Endothelial cell of umbilical vein (primary cell): Measurements from ENCODE around the gene QSOX2. TPM values are rescaled to one million over a fixed set of nuclear protein-coding genes. Genes with fewer than 3 reads are reported as not detected.

Experiments
- BruUV-seq: library from RNA; stranded (reverse); fragments of 400-500 nt; replicated peaks from 2 replicates; lab custom pipeline; 2021; lab: Mats Ljungman, UMichigan
- CTCF ChIA-PET: fragments of 300-600, 350-600 bp; sonication (Branson Sonifier 250); formaldehyde crosslinking; loops from one replicate; lab custom pipeline; 2021; ENCODE audit warnings: antibody characterized with exemption, inconsistent platforms; lab: Charles Lee
- POLR2A ChIA-PET: fragments of 300-600, 350-600 bp; sonication (Branson Sonifier 250); formaldehyde crosslinking; loops from one replicate; lab custom pipeline; 2021; ENCODE audit warnings: antibody characterized with exemption, inconsistent platforms; lab: Charles Lee
- DNase-seq: peaks from one replicate; pipeline ENCODE4 v3.0.0-alpha.2; 2011; ENCODE audit warnings: low read depth, low spot score
- FAIRE-seq: peaks from 2 replicates; lab custom pipeline; 2011; peaks lifted over from hg19 to GRCh38; lab: Jason Lieb, UNC
- H2AFZ ChIP-seq: 2 replicates; pipeline ENCODE4 v1.6.0; 2012; ENCODE audit warnings: low read depth, low read length, control low read depth, inconsistent platforms
- H3K27ac ChIP-seq: 2 replicates; pipeline ENCODE4 v1.5.1; 2011; ENCODE audit warnings: low read depth, mild to moderate bottlenecking, control low read depth, low read length, moderate library complexity; ENCODE audit not compliant: insufficient read depth
- H3K27me3 ChIP-seq, 2 experiments: 2 replicates each; pipeline versions ENCODE4 v1.6.0 to v1.6.1; 2011; ENCODE audit warnings: low read length in 2 of 2, mixed read lengths in 1 of 2; ENCODE audit not compliant: control insufficient read depth in 2 of 2, insufficient read depth in 2 of 2
- H3K36me3 ChIP-seq, 2 experiments: 2 replicates in 1 of 2; 3 replicates in 1 of 2; pipeline ENCODE4 v1.5.1; 2011; ENCODE audit warnings: low read length in 2 of 2, mild to moderate bottlenecking in 1 of 2, moderate library complexity in 1 of 2; ENCODE audit not compliant: control insufficient read depth in 2 of 2, insufficient read depth in 2 of 2; ENCODE audit errors: extremely low read depth in 1 of 2
- H3K4me1 ChIP-seq: 3 replicates; pipeline ENCODE4 v1.5.1; 2011; ENCODE audit warnings: mild to moderate bottlenecking, low read length; ENCODE audit not compliant: control insufficient read depth, insufficient read depth; ENCODE audit errors: extremely low read depth
- H3K4me2 ChIP-seq: 2 replicates; pipeline ENCODE4 v1.6.1; 2011; ENCODE audit warnings: low read length, control low read depth, mixed read lengths; ENCODE audit not compliant: insufficient read depth
- H3K4me3 ChIP-seq, 3 experiments: fragments of 200-600 bp in 1 of 3; sonication (generic), shearing (Covaris generic) in 1 of 3; replicated peaks in 1 of 3; 2 replicates each; pipeline ENCODE4 v1.5.1; 2011 to 2016; ENCODE audit warnings: control low read depth in 3 of 3, low read length in 3 of 3, mild to moderate bottlenecking in 2 of 3, inconsistent platforms in 1 of 3, low read depth in 1 of 3, moderate library complexity in 1 of 3; ENCODE audit not compliant: insufficient read depth in 1 of 3
- H3K79me2 ChIP-seq: 2 replicates; pipeline ENCODE4 v1.6.0; 2012; ENCODE audit warnings: low read length, inconsistent platforms; ENCODE audit not compliant: control insufficient read depth, insufficient read depth
- H3K9ac ChIP-seq: replicated peaks from 2 replicates; pipeline ENCODE3; 2011; ENCODE audit warnings: low read length, control low read depth; ENCODE audit not compliant: insufficient read depth; ENCODE audit errors: extremely low read depth
- H3K9me1 ChIP-seq: replicated peaks from 3 replicates; pipeline ENCODE4 v1.6.0; 2011; ENCODE audit warnings: mild to moderate bottlenecking, low read length; ENCODE audit not compliant: control insufficient read depth, insufficient read depth; ENCODE audit errors: extremely low read depth
- H3K9me3 ChIP-seq: replicated peaks from 2 replicates; pipeline ENCODE4 v1.5.1; 2012; ENCODE audit warnings: low read length, inconsistent platforms; ENCODE audit not compliant: control insufficient read depth, insufficient read depth
- H4K20me1 ChIP-seq: replicated peaks from 2 replicates; pipeline ENCODE3; 2011; ENCODE audit warnings: mild to moderate bottlenecking, low read length; ENCODE audit not compliant: control insufficient read depth, insufficient read depth; ENCODE audit errors: extremely low read depth
- CTCF ChIP-seq, 2 donors: IDR thresholded peaks; 1 replicate in 1 of 2; 2 replicates in 1 of 2; pipeline ENCODE4 v1.5.1; 2011; ENCODE audit warnings: low read length in 2 of 2, mild to moderate bottlenecking in 2 of 2, moderate library complexity in 2 of 2, control low read depth in 1 of 2, inconsistent platforms in 1 of 2, low read depth in 1 of 2; ENCODE audit not compliant: insufficient read depth in 1 of 2; ENCODE audit errors: extremely low read depth in 1 of 2
- FOS ChIP-seq: IDR thresholded peaks from 2 replicates; pipeline ENCODE4 v1.6.1; 2011; ENCODE audit warnings: mild to moderate bottlenecking, low read length, moderate library complexity, borderline replicate concordance; ENCODE audit not compliant: insufficient read depth
- GATA2 ChIP-seq: IDR thresholded peaks from 2 replicates; pipeline ENCODE4 v1.7.0; 2011; ENCODE audit warnings: low read depth, mild to moderate bottlenecking, moderate library complexity, mixed read lengths, low read length; ENCODE audit not compliant: insufficient read length, insufficient read depth
- MAX ChIP-seq: IDR thresholded peaks from 2 replicates; pipeline ENCODE4 v1.6.1; 2011; ENCODE audit not compliant: insufficient read depth, insufficient read length
- MYC ChIP-seq: IDR thresholded peaks from one replicate; pipeline ENCODE4 v1.6.1; 2011; ENCODE audit warnings: mild to moderate bottlenecking, low read depth, low read length
- POLR2AphosphoS5 ChIP-seq: IDR thresholded peaks from 2 replicates; pipeline ENCODE4 v1.6.1; 2012; ENCODE audit warnings: low read depth, mild to moderate bottlenecking, control low read depth, low read length, moderate library complexity; ENCODE audit not compliant: insufficient read depth
- dilution Hi-C: fragments of 300-500 bp; cut with MboI; formaldehyde crosslinking; loops from one replicate; pipeline ENCODE4 v1.15.0; 2019; ENCODE audit warnings: low sequenced_read_pairs; ENCODE audit not compliant: extremely low pct_ligation_motif_present
- intact Hi-C: fragments of 100-400 bp; cut with micrococcal nuclease; formaldehyde crosslinking; loops from one replicate; pipeline ENCODE4 v1.10.0; 2022
- polyA plus RNA-seq, 4 experiments: library from polyadenylated mRNA; depleted of rRNA in 3 of 4; stranded (reverse) in 3 of 4; unstranded in 1 of 4; fragments of >200 nt; gene quantifications; 2 replicates each; pipeline versions ENCODE4 v1.2.1 to v1.2.3, GENCODE V29; 2011 to 2012; ENCODE audit warnings: missing spikeins in 1 of 4
- total RNA-seq: library from RNA; stranded (reverse); gene quantifications from 2 replicates; pipeline ENCODE4 v1.2.3, GENCODE V29; 2021

The QSOX2 gene
- total and polyA plus RNA-seq, 2 donors (not counting 3 experiments of a cell fraction or from before 2014, with no cell fraction given): 16.4 to 23.4 TPM

- CTCF ChIA-PET: interaction anchor here (0.8 to 2.7 kb wide), 7 partner anchors 9 to 86 kb away, joined by 3 to 11 read pairs (median 5); no protein-coding TSS in a partner anchor
- dilution Hi-C loops: no loop called here
- no peak for FAIRE-seq
Measured at GRCh38 chr9:136219276-136219675, 26.3 kb downstream of the QSOX2 start.

GRCh38 chr9:136218673-136219072 is 26.9 kb downstream of the QSOX2 start:
- Histone ChIP-seq H3K27ac (no peak overlapping the region), H4K20me1 (no peaks in the 10 kb centered on the region), H3K36me3 (no peaks in the 10 kb centered on the region), H3K9me3 (no peaks in the 10 kb centered on the region), H3K79me2 (no peaks in the 10 kb centered on the region), H3K4me3 (no peak overlapping the region), H3K9me1 (no peaks in the 10 kb centered on the region), H3K27me3 (no peaks in the 10 kb centered on the region), H3K4me2 (no peak overlapping the region), H3K9ac (no peak overlapping the region), H3K4me1 (no peaks in the 10 kb centered on the region), H2AFZ (no peak overlapping the region)
- DNase-seq (no peak), FAIRE-seq (no peak)
- TF ChIP-seq POLR2AphosphoS5 (no peak), GATA2 (no peak), CTCF (IDR thresholded peaks at IDR 0.05; ENCODE audit: extremely low read depth in 1 of 2, insufficient read depth in 1 of 2, low read depth in 1 of 2, low read length in 2 of 2) (no peak), FOS (no peak)
- intact Hi-C loops (no loop called here), dilution Hi-C loops (no loop called here)
- ChIA-PET CTCF (interaction anchor here (1.0 to 2.7 kb wide), 6 partner anchors 9 to 86 kb away, joined by 3 to 11 read pairs (median 6); no protein-coding TSS in a partner anchor), POLR2A (no interaction called here)
- BruUV-seq: no TSS peak

More at GRCh38 chr9:136219276-136219675, 26.3 kb downstream of the QSOX2 start:
- H2AFZ ChIP-seq: no peak overlapping the region
- no TSS peak for BruUV-seq
- intact Hi-C loops: no loop called here
- POLR2A ChIA-PET: no interaction called here
- no peak overlapping the region for H3K9ac ChIP-seq
- no peaks in the 10 kb centered on the region for H3K79me2 ChIP-seq
- H3K9me3 ChIP-seq: no peaks in the 10 kb centered on the region
- H3K4me2 ChIP-seq: no peak overlapping the region
- H3K27me3 ChIP-seq: no peaks in the 10 kb centered on the region
- H3K9me1 ChIP-seq: no peaks in the 10 kb centered on the region
- DNase-seq: no peak
- no peak overlapping the region for H3K4me3 ChIP-seq
- TF ChIP-seq FOS: no peak
- TF ChIP-seq MAX: no peak
- no peak for TF ChIP-seq MYC
- H3K27ac ChIP-seq: no peak overlapping the region
- H4K20me1 ChIP-seq: no peaks in the 10 kb centered on the region
- H3K4me1 ChIP-seq: no peaks in the 10 kb centered on the region
- H3K36me3 ChIP-seq: peaks cover 0 to 3% of the 10 kb centered on the region in 2 experiments
